K562 (cell line): ENCODE measurements around the gene KIF18B. TPM values are rescaled to one million over a fixed set of nuclear protein-coding genes. Genes with fewer than 3 reads are reported as not detected.
A peak's percentile ranks its signal among the peaks of the same experiment; 100 is the strongest.

ENCODE experiments used
- ATF7 ChIP-seq: fragments of 450-650 bp; IDR thresholded peaks from 2 replicates; pipeline ENCODE4 v1.7.1; 2014; ENCODE audit warnings: mild to moderate bottlenecking, moderate library complexity
- CCNT2 ChIP-seq: IDR thresholded peaks from 2 replicates; pipeline ENCODE4 v1.6.1; 2011; ENCODE audit warnings: borderline replicate concordance, low read depth, mild to moderate bottlenecking, moderate library complexity, mixed read lengths, low read length; ENCODE audit not compliant: insufficient read length; ENCODE audit errors: extremely low read depth
- DIDO1 ChIP-seq: fragments of 450-650 bp; IDR thresholded peaks from 2 replicates; pipeline ENCODE4 v1.6.1; 2016; ENCODE audit warnings: low read depth, missing biosample characterization, missing genetic modification characterization
- DPF2 ChIP-seq: fragments of 450-650 bp; IDR thresholded peaks from 2 replicates; pipeline ENCODE4 v1.6.1; 2016
- ESRRA ChIP-seq: fragments of 450-650 bp; IDR thresholded peaks from 2 replicates; pipeline ENCODE4 v1.6.1; 2014; ENCODE audit warnings: low read depth, mild to moderate bottlenecking, moderate library complexity, borderline replicate concordance
- FOSL1 ChIP-seq: fragments of 200-800 bp; sonication (Bioruptor generic); conservative IDR thresholded peaks from 2 replicates; pipeline ENCODE4 v1.6.1; 2016; ENCODE audit warnings: missing genetic modification characterization, missing compliant biosample characterization
- HDAC1 ChIP-seq, 2 experiments: fragments of 450-650 bp; IDR thresholded peaks; 2 replicates each; pipeline ENCODE4 v1.6.1; 2016 to 2017; ENCODE audit warnings: inconsistent platforms in 1 of 2, mild to moderate bottlenecking in 1 of 2, moderate library complexity in 1 of 2
- HDAC2 ChIP-seq: fragments of 450-650 bp; IDR thresholded peaks from 2 replicates; pipeline ENCODE4 v1.6.1; 2016; ENCODE audit warnings: mild to moderate bottlenecking
- JUND ChIP-seq, 2 experiments: IDR thresholded peaks; 2 replicates in 1 of 2; 3 replicates in 1 of 2; pipeline ENCODE4 v1.6.1; 2011; ENCODE audit warnings: borderline replicate concordance in 2 of 2, low read depth in 2 of 2, low read length in 2 of 2, improper control_type of control experiment in 1 of 2, missing biosample characterization in 1 of 2, missing genetic modification characterization in 1 of 2, missing genetic modification reagents in 1 of 2
- KDM1A ChIP-seq, 2 experiments: fragments of 450-650 bp; IDR thresholded peaks; 2 replicates each; pipeline ENCODE4 v1.6.1; 2016; ENCODE audit warnings: mild to moderate bottlenecking in 2 of 2
- MAFG ChIP-seq: fragments of 450-650 bp; conservative IDR thresholded peaks from 2 replicates; pipeline ENCODE4 v1.6.1; 2016; ENCODE audit warnings: missing genetic modification characterization, missing compliant biosample characterization
- MAFK ChIP-seq: IDR thresholded peaks from 2 replicates; pipeline ENCODE4 v1.6.1; 2011; ENCODE audit warnings: low read length, improper control_type of control experiment
- MAZ ChIP-seq, 2 experiments: fragments of 450-650 bp in 1 of 2; sonication (generic) in 1 of 2; formaldehyde crosslinking; IDR thresholded peaks in 1 of 2; conservative IDR thresholded peaks in 1 of 2; 2 replicates each; pipeline versions ENCODE4 v1.4.0 to v1.5.0; 2020; ENCODE audit warnings: mild to moderate bottlenecking in 1 of 2, missing genetic modification reagents in 1 of 2
- NEUROD1 ChIP-seq: fragments of 150-350 bp; IDR thresholded peaks from 2 replicates; pipeline ENCODE4 v1.6.1; 2014; ENCODE audit warnings: borderline replicate concordance, low read length, low read depth; ENCODE audit not compliant: partially characterized antibody
- SMARCC2 ChIP-seq: fragments of 450-650 bp; IDR thresholded peaks from 2 replicates; pipeline ENCODE4 v1.6.1; 2017; ENCODE audit warnings: antibody characterized with exemption, moderate library complexity, mild to moderate bottlenecking, low read depth
- SMARCE1 ChIP-seq: fragments of 450-650 bp; IDR thresholded peaks from 2 replicates; pipeline ENCODE4 v1.7.1; 2016; ENCODE audit warnings: mild to moderate bottlenecking
- SPI1 ChIP-seq: IDR thresholded peaks from 2 replicates; pipeline ENCODE4 v1.6.1; 2011; ENCODE audit warnings: low read depth, low read length, control low read depth, borderline replicate concordance
- ZKSCAN8 ChIP-seq: fragments of 200-800 bp; sonication (Bioruptor generic); IDR thresholded peaks from 2 replicates; pipeline ENCODE4 v1.6.1; 2016; ENCODE audit warnings: missing genetic modification characterization, missing compliant biosample characterization
- ZNF232 ChIP-seq: sonication (generic); formaldehyde crosslinking; IDR thresholded peaks from 2 replicates; pipeline ENCODE4 v1.8.0; 2022; ENCODE audit warnings: mild to moderate bottlenecking, missing genetic modification reagents
- ZNF316 ChIP-seq: fragments of 450-650 bp; IDR thresholded peaks from 2 replicates; pipeline ENCODE4 v1.6.1; 2016
- ZNF384 ChIP-seq: IDR thresholded peaks from 2 replicates; pipeline ENCODE4 v1.6.1; 2012; ENCODE audit warnings: low read depth, low read length, improper control_type of control experiment
- polyA plus RNA-seq, 8 experiments: library from polyadenylated mRNA; depleted of rRNA in 4 of 8; stranded (reverse) in 5 of 8; unstranded in 3 of 8; fragments of >200 nt; fragmentation: Nextera tagmentation in 2 of 8; fragmentation: Illumina TruSeq in 1 of 8; extraction: Ambion mirVana in 2 of 8; extraction: Trizol in 1 of 8; gene quantifications; 2 replicates each; pipeline versions ENCODE4 v1.2.1 to v1.2.3, GENCODE V29; 2011 to 2014; ENCODE audit warnings: inconsistent platforms in 1 of 8, missing spikeins in 1 of 8
- total RNA-seq, 7 experiments: library from RNA; depleted of rRNA in 6 of 7; stranded (reverse); fragments of >200 nt in 6 of 7; fragmentation: Illumina TruSeq in 2 of 7; extraction: Trizol in 2 of 7; gene quantifications; 2 replicates each; pipeline versions ENCODE4 v1.2.1 to v1.2.3, GENCODE V29; 2011 to 2021; ENCODE audit warnings: low replicate concordance in 1 of 7
- TF ChIP-seq, protein P1 (sequence below), 2 experiments: fragments of 450-650 bp; conservative IDR thresholded peaks; 2 replicates each; pipeline ENCODE4 v1.6.1; 2017; ENCODE audit warnings: mild to moderate bottlenecking in 2 of 2, moderate library complexity in 2 of 2

KIF18B gene
- total and polyA plus RNA-seq, 9 of the 15 experiments (the other 6 are each of a cell fraction or from before 2014, with no cell fraction given) = 2.0 to 42.8 (median 13.2) TPM

DNA sequence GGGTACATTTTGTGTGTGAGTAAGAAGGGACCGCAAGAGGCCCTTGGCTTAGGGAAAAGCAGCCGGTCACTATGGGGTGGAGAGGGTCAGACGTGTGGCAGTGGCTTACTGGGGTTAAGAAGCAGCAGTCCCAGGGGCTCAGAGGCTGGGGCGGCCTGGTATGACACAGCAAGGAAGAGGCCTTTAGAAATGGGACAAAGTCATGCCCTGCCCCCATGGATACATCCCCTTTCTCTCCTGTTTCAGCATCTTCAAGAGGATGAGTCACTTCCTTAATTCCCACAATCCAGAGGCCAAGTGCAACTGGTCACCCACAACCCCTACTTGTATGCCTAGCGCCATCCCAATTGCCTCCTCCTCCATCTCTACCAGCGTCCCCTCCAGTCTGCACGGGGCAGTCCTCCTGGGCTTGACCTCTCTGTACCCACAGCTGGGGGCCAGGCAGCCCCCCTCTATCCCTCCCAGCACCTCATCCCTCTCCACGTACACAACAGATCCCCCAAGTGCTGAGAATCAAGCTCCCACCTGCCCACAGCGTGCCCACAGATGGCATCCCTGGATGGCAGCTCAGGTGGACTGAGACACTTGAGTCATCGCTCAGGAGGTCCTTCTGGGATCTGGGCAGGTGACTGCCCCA, 41.4 kb downstream of the KIF18B start (continued):
- TF ChIP-seq ZNF232 (CRISPR knock-in tag) (no peak), SMARCE1 (peak; percentile 79), DIDO1 (tag) (no peak), ATF7 (peak; percentile 75), ZNF384 (no peak), NEUROD1 (peak; percentile 16), MAZ (CRISPR knock-in tag; conservative IDR thresholded peaks at IDR 0.05 in 1 of 2, IDR thresholded peaks at IDR 0.05 in 1 of 2) (no peak), ZKSCAN8 (CRISPR knock-in tag) (0 out of 2 replicates have a peak, but pooled peaks have one; percentile 43), HDAC1 (IDR thresholded peaks at IDR 0.05) (peak in 1 of 2 experiments; percentile 61; a peak in 1 of 4 replicates), JUND (IDR thresholded peaks at IDR 0.05; ENCODE audit: borderline replicate concordance, low read depth, low read length) (peak; percentile 96), JUND (tag; IDR thresholded peaks at IDR 0.05; ENCODE audit: borderline replicate concordance, low read depth, low read length) (peak; percentile 91), ZNF316 (peak; percentile 37; the same call in 1 of the 2 replicates), CCNT2 (peak; percentile 38), SPI1 (peak; percentile 91), KDM1A (IDR thresholded peaks at IDR 0.05) (peak; percentile 23; a peak in 1 of 4 replicates), MAFG (tag) (peak; percentile 64), ESRRA (peak; percentile 38; the same call in 1 of the 2 replicates), HDAC2 (peak; percentile 52; the same call in 1 of the 2 replicates), DPF2 (0 out of 2 replicates have a peak, but pooled peaks have one; percentile 62), FOSL1 (tag) (peak; percentile 97), SMARCC2 (peak; percentile 32; the same call in 1 of the 2 replicates), MAFK (peak; percentile 62)
- TF ChIP-seq, protein P1, sequence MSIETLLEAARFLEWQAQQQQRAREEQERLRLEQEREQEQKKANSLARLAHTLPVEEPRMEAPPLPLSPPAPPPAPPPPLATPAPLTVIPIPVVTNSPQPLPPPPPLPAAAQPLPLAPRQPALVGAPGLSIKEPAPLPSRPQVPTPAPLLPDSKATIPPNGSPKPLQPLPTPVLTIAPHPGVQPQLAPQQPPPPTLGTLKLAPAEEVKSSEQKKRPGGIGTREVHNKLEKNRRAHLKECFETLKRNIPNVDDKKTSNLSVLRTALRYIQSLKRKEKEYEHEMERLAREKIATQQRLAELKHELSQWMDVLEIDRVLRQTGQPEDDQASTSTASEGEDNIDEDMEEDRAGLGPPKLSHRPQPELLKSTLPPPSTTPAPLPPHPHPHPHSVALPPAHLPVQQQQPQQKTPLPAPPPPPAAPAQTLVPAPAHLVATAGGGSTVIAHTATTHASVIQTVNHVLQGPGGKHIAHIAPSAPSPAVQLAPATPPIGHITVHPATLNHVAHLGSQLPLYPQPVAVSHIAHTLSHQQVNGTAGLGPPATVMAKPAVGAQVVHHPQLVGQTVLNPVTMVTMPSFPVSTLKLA (conservative IDR thresholded peaks at IDR 0.05) = 0 out of 4 replicates have a peak, but pooled peaks of 1 of the 2 experiments have one; percentile 18
- TF ChIP-seq, all 486 proteins: peak for 74
